SJCRH30 (cell line): ENCODE results near the gene AGMAT. TPM values are rescaled to one million over a fixed set of nuclear protein-coding genes. Genes with fewer than 3 reads are reported as not detected.

ENCODE experiments used
- DNase-seq, 2 experiments: peaks; one replicate each; pipeline ENCODE4 v3.0.0-alpha.2; 2015 to 2020
- H3K27ac ChIP-seq: fragments of 250-450 bp; sonication (Bioruptor Pico); 2 replicates; pipeline ENCODE4 v1.5.1; 2020; ENCODE audit warnings: mild to moderate bottlenecking, moderate library complexity
- H3K27me3 ChIP-seq: fragments of 250-450 bp; sonication (Bioruptor Pico); 2 replicates; pipeline ENCODE4 v1.5.1; 2020; ENCODE audit warnings: mild to moderate bottlenecking, moderate library complexity
- H3K36me3 ChIP-seq: fragments of 250-450 bp; sonication (Bioruptor Pico); 2 replicates; pipeline ENCODE4 v1.5.1; 2020; ENCODE audit warnings: mild to moderate bottlenecking, moderate library complexity
- H3K4me1 ChIP-seq: fragments of 250-450 bp; sonication (Bioruptor Pico); 2 replicates; pipeline ENCODE4 v1.5.1; 2020; ENCODE audit warnings: mild to moderate bottlenecking, moderate library complexity
- H3K4me3 ChIP-seq: fragments of 250-450 bp; sonication (Bioruptor Pico); 2 replicates; pipeline ENCODE4 v1.5.1; 2020; ENCODE audit warnings: mild to moderate bottlenecking, moderate library complexity
- H3K9me3 ChIP-seq: fragments of 250-450 bp; sonication (Bioruptor Pico); replicated peaks from 2 replicates; pipeline ENCODE4 v1.5.1; 2020; ENCODE audit warnings: mild to moderate bottlenecking, moderate library complexity
- total RNA-seq: library from RNA; depleted of rRNA; stranded (reverse); fragments of >200 nt; shearing (Covaris generic); gene quantifications from 2 replicates; pipeline ENCODE4 v1.2.3, GENCODE V29; 2014; rRNA removed

Gene AGMAT
- not detected in 2 replicates for total RNA-seq

DNA sequence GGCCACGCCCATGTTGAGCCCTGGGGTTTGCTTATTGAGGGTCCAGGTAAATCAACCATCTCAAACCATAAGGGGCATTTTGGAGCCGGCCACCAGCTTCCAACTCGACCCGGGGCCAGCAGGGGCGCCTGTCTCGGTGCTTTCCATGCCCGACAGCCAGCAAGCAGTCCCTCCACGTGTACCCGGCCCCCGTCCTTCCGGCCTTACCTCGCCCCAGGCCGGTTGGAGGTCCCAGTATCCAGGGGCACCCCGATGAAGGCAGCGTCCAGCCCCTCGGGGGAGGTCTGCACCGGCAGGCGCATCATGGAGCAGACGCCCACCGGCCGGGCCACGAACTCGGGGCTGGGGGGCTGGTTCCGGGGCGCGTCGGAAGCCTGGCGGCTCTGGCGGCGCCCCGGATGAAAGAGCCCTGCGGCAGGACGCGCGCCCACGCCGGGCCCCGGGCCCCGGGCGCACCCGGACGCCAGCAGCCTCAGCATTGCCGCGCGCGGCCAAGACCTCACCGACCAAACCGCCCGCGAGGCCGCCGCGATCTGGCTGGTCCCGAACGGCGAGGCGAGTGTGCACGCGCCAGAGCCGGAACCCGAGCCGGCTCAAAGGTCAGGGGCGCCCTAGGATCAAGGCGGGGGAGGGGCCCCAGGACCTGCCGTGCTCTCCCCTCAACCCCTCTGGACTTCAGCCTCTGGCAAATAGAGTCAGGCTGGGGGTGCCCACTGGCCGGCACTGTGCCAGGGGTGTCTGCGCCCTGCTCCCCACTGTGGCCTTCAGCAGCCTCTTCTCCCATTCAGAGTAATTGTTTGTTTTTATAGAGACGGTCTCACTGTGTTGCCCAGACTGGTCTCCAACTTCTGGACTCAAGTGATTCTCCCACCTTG, at the start of gene AGMAT:
AGMAT (minus strand) TSS at position 563 of the 875 bp plus-strand sequence; CDS start at position 479, 84 bp downstream.
- no peak for DNase-seq
- Histone ChIP-seq H3K27me3 (no peaks in the 10 kb centered on the region), H3K36me3 (no peaks in the 10 kb centered on the region), H3K4me1 (peaks cover 6% of the 10 kb centered on the region), H3K9me3 (no peaks in the 10 kb centered on the region), H3K4me3 (no peak within 1 kb of the TSS), H3K27ac (no peak within 1 kb of the TSS)

DNA sequence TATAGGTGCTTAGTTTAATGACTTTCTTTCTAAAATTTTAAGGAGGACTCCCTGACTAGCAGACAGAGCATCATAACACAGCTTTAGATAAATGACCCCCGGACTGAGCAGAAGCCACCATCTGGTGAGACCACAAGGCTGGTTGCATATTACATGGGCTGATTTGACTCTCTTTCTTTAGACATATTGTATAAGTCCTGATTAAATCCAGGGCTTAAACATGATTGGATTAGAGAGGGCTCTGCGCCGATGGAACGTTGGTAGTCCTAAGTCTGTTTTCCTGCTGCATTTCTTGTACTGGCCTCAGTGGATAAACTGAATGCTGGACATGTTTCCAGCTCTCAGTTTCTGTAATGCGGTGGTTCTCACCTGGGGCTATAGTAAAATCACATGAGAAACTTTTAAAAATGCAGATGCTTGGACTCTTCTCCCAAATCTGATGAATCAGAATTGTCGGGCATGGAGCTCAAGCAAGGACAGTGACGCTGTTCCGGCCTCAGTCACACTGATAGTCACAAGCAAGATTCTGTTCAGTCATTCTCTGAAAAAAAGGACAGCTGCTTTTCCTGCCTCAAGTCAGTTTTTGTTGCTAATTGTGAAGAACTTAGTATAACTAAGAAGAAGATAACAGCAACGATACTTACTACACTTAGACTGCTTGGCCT, 49.0 kb upstream of the AGMAT start:
- Histone ChIP-seq H3K36me3 (peaks cover 82% of the 10 kb centered on the region), H3K9me3 (no peaks in the 10 kb centered on the region)

GRCh38 chr1:15628003-15628402, 43.2 kb upstream of the AGMAT start:
- Histone ChIP-seq H3K4me1 (peaks cover 6% of the 10 kb centered on the region; the same call in 1 of the 2 replicates), H3K36me3 (peaks cover 42% of the 10 kb centered on the region), H3K27ac (no peak overlapping the region), H3K27me3 (no peaks in the 10 kb centered on the region), H3K4me3 (no peak overlapping the region), H3K9me3 (no peaks in the 10 kb centered on the region)
- DNase-seq, result no peak

More for the DNA sequence above, 49.0 kb upstream of the AGMAT start:
- Histone ChIP-seq H3K27me3 (no peaks in the 10 kb centered on the region), H3K4me1 (no peaks in the 10 kb centered on the region), H3K4me3 (no peak overlapping the region), H3K27ac (no peak overlapping the region)
- DNase-seq, result no peak

DNA sequence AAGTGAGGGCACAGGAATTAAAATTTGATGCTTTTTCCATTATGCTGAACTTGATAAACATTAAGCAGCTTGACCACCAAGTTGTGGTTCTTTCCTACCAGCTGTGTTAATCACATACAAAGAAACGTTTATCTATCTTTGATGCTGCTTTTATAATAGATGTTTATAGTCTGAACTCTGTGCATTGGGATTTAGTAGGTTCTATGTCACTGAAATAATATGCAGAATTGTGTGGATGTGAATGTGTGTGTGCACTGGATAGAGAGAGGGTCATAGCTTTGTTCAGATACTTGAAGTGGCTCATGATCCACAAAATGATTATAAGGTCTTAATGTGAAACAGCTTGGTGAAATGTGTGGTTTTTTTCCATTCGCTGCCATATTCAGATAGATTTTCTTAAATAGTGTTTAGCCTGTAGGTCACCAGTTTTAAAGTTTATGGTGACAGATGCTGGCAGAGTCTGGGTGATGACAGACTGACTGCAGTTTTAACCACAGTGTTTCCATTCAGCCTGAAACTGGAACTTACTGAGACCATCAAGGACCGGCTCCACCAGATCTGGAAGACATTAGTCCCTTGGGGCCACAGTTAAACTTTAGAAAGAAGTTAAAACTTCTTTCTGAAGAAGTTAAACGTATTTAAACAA, 42.6 kb upstream of the AGMAT start:
- no peak overlapping the region for H3K4me3 ChIP-seq
- no peaks in the 10 kb centered on the region for H3K9me3 ChIP-seq
- H3K4me1 ChIP-seq, result peaks cover 6% of the 10 kb centered on the region; the same call in 1 of the 2 replicates
- no peaks in the 10 kb centered on the region for H3K27me3 ChIP-seq
- no peak overlapping the region for H3K27ac ChIP-seq
- peak in 1 of 2 experiments; percentile 30 for DNase-seq
- peaks cover 38% of the 10 kb centered on the region for H3K36me3 ChIP-seq

GRCh38 chr1:15626269-15626950, 41.6 kb upstream of the AGMAT start:
- Histone ChIP-seq H3K4me1 (peaks cover 6% of the 10 kb centered on the region; the same call in 1 of the 2 replicates), H3K36me3 (peaks cover 31% of the 10 kb centered on the region), H3K9me3 (no peaks in the 10 kb centered on the region), H3K27ac (no peak overlapping the region), H3K27me3 (no peaks in the 10 kb centered on the region), H3K4me3 (no peak overlapping the region)
- no peak for DNase-seq

GRCh38 chr1:15625056-15625917, 40.4 kb upstream of the AGMAT start:
- Histone ChIP-seq H3K27me3 (no peaks in the 10 kb centered on the region), H3K9me3 (no peaks in the 10 kb centered on the region), H3K36me3 (peaks cover 27% of the 10 kb centered on the region), H3K4me1 (peaks cover 6% of the 10 kb centered on the region; the same call in 1 of the 2 replicates), H3K4me3 (no peak overlapping the region), H3K27ac (no peak overlapping the region)
- DNase-seq, result no peak

- Histone ChIP-seq H3K36me3 (peaks cover 20% of the 10 kb centered on the region), H3K27me3 (no peaks in the 10 kb centered on the region), H3K4me3 (no peak overlapping the region), H3K4me1 (peaks cover 6% of the 10 kb centered on the region; the same call in 1 of the 2 replicates), H3K9me3 (no peaks in the 10 kb centered on the region), H3K27ac (no peak overlapping the region)
- DNase-seq, result no peak
These were observed 39.4 kb upstream of the AGMAT start for GRCh38 chr1:15624133-15624714.

- no peak overlapping the region for H3K27ac ChIP-seq
- no peaks in the 10 kb centered on the region for H3K27me3 ChIP-seq
- peaks cover 6% of the 10 kb centered on the region; the same call in 1 of the 2 replicates for H3K4me1 ChIP-seq
- H3K9me3 ChIP-seq, result no peaks in the 10 kb centered on the region
- no peak overlapping the region for H3K4me3 ChIP-seq
- no peak for DNase-seq
- H3K36me3 ChIP-seq, result peaks cover 12% of the 10 kb centered on the region
These were observed 38.6 kb upstream of the AGMAT start for GRCh38 chr1:15623435-15623834.

DNA sequence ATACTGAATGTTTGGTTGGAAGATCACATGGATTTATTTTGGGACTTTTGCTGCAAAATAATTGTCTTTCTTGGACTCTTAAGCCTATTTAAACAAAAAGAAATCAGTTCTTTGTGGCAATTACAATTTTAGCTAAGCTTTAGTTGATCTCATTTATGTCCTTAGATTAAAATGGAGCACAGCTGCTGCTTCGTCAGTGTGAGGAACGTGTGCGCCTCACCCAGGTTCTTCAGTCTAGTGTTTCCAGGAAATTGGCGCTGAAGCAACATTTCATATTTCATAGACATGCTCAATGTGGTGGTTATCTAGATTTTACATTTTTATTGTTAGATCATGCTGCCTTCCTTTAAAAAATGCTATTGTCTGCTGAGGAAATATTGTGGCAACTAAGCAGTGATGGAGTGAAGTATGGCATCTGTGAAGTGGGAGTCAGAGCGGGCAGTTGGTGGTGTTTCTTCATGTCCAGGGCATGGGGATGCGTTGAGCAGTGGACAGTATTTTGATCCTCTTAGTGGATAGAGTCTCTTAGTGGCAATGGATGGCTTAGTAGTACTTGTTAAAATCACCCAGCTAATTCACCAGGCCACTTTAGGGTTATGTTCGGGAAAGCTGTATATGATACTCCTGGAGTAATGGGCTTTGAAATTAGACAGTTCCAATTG, 38.0 kb upstream of the AGMAT start:
- Histone ChIP-seq H3K4me1 (peaks cover 6% of the 10 kb centered on the region; the same call in 1 of the 2 replicates), H3K9me3 (no peaks in the 10 kb centered on the region), H3K4me3 (no peak overlapping the region), H3K36me3 (peaks cover 8% of the 10 kb centered on the region; the same call in 1 of the 2 replicates), H3K27me3 (no peaks in the 10 kb centered on the region), H3K27ac (no peak overlapping the region)
- DNase-seq, result no peak

DNA sequence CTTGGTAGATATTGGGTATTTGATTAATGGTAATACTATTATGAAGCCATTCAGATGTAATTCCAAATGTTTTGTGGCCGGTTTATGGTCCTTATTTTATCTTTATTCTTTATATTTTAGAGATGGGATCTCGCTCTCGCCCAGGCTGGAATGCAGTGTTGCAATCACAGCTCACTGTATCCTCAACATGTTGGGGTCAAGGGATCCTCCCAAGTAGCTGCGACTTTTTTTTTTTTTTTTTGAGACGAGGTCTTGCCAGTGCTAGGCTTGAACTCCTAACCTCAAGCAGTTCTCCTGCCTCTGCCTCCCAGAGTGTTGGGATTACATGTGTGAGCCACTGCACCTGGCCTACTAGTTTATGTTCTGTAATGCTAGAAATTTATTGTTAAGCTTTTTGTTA, 37.1 kb upstream of the AGMAT start:
- H3K27me3 ChIP-seq, result no peaks in the 10 kb centered on the region

DNA sequence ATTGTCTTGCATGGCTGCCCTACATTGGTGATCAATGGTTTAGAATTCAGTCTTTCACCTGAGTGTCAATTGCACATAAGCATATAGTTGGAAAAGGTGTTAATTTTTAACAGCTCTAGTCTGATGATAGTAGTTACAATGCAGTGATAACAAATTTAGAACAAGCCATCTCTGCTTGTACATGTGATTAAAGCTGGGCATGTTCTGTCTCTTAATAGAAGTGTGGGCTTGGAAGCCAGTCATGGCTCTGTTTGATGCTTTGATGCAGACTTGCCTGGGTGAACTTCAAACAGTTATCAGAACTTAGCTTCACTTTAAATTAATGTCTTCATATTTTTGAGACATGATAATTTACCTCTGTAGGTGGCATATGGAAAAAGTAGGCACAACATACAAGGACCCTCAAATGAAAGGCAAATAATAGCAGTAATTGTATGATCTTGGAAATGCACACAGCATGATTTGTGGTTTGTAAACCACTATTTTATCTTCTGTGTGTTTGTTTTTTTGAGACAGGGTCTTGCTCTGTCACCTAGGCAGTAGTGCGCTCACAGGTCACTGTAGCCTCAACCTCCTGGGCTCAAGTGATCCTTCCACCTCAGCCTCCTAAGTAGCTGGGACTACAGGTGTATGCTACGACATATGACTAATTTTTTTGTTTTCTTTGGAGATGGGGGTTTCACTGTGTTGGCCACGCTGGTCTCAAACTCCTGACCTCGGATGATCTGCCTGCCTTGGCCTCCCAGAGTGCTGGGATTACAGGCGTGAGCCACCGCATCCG, 36.2 kb upstream of the AGMAT start:
- no peaks in the 10 kb centered on the region for H3K9me3 ChIP-seq
- no peak overlapping the region for H3K27ac ChIP-seq
- peaks cover 4% of the 10 kb centered on the region; the same call in 1 of the 2 replicates for H3K36me3 ChIP-seq
- H3K4me3 ChIP-seq, result no peak overlapping the region
- H3K4me1 ChIP-seq, result no peaks in the 10 kb centered on the region
- no peaks in the 10 kb centered on the region for H3K27me3 ChIP-seq
- DNase-seq, result no peak

More for the DNA sequence above, 37.1 kb upstream of the AGMAT start:
- H3K4me1 ChIP-seq, result no peaks in the 10 kb centered on the region
- no peak for DNase-seq
- peaks cover 6% of the 10 kb centered on the region; the same call in 1 of the 2 replicates for H3K36me3 ChIP-seq
- H3K4me3 ChIP-seq, result no peak overlapping the region
- no peaks in the 10 kb centered on the region for H3K9me3 ChIP-seq
- H3K27ac ChIP-seq, result no peak overlapping the region

- no peaks in the 10 kb centered on the region for H3K27me3 ChIP-seq
- no peak overlapping the region for H3K4me3 ChIP-seq
- no peak for DNase-seq
- no peaks in the 10 kb centered on the region for H3K4me1 ChIP-seq
- H3K9me3 ChIP-seq, result no peaks in the 10 kb centered on the region
- 0 out of 2 replicates have a peak, but pooled peaks cover 4% of the 10 kb centered on the region for H3K36me3 ChIP-seq
- H3K27ac ChIP-seq, result no peak overlapping the region
These were observed 35.3 kb upstream of the AGMAT start for GRCh38 chr1:15620155-15620545.
